Epidermal melanocyte (primary cell): ENCODE data around the gene PIAS3.

Experiments used
- DNase-seq: peaks from one replicate; pipeline ENCODE4 v3.0.0; 2011; ENCODE audit warnings: low spot score; ENCODE audit not compliant: insufficient read length

Gene PIAS3

DNA sequence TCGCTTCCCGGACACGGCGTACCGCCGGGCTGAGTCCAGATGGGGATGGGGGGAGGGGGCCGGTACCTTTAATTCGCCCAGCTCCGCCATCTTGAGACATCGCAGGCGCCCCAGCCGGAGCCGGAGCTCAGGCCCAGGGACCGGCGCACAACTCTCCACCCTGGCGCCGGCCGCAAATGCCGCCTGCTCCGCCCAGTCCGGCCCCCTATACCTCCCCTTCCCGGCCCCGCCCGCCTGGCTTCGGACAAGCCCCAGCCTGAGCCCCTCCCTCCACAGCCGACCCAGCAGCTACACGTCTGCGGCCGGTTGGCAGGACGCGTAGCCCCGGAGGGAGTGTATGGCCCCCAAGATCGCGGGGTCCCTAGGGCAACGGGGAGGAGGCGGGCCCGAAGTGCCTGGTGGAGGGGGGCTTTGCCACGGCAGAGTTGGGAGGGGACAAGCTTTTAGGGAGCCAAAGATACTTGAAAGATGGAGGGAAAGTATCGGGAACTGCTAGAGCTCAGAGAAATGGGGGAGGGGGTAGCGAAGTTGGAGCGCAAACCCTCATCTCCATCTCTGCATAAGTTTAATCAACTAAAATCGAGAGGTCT, at the start of gene PIAS3:
Gene PIAS3, minus strand, starts transcription at position 181 of the 590 bp plus-strand sequence. Its CDS starts 91 bp downstream, at position 90.
- DNase-seq, result peak; percentile 95

- no peak for DNase-seq
Observed at GRCh38 chr1:145908653-145909052, 49.8 kb upstream of the PIAS3 start.

GRCh38 chr1:145906954-145907753, 48.3 kb upstream of the PIAS3 start:
- DNase-seq, result no peak

GRCh38 chr1:145901312-145902021, 42.6 kb upstream of the PIAS3 start:
- DNase-seq, result no peak

GRCh38 chr1:145898756-145899155, 39.9 kb upstream of the PIAS3 start:
- DNase-seq, result no peak

GRCh38 chr1:145897969-145898368, 39.1 kb upstream of the PIAS3 start:
- DNase-seq, result no peak

- no peak for DNase-seq
Observed at GRCh38 chr1:145895471-145895870, 36.6 kb upstream of the PIAS3 start.

GRCh38 chr1:145893306-145894055, 34.6 kb upstream of the PIAS3 start:
- no peak for DNase-seq

- DNase-seq, result peak; percentile 25
Observed at GRCh38 chr1:145892486-145893087, 33.7 kb upstream of the PIAS3 start.

DNA sequence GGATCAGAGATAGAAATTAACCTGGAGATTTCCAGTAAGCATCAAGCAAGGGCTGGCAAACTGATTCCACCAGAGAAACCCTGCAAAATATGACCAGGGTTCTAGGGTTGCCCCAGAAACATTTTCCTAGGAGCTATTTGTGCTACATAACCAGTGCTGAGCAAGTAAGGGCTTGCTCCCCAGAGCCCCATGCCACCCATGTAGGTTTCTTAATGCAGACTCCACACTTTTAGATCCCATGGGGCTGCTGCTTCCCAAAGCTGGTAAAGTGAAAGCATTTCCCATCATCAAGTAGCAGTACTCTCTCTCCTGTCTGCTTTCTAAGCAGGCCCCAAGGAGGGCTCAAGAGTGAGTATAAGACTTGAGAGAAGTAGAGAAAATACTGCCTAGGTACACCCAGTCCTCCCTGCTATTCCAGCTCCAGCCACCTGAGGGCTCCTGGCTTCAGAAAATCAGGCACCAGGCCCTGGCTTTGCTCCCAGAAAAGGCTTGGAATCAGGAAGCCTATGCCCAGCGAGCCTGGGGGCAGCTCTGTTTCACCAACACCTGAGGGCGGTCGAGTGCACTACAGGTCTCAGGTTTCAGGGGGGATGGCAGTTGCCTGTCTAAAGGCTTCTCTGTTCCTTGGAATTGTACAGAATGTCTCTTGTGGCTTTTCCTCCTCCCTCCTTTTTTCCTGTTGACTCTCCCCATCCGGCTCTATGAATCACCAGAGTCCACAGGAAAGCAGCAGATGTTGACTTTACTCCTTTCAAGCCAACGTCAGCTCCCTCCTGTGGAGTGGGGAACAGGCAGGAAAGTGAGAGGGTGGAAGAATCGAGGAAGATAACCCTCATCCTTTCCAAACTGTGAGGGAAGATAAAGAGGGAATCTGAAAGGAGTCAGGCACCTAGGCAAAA, 33.0 kb upstream of the PIAS3 start:
- peak; percentile 94 for DNase-seq

- DNase-seq, result no peak
Observed at GRCh38 chr1:145891143-145891542, 32.3 kb upstream of the PIAS3 start.

- DNase-seq, result no peak
Observed at GRCh38 chr1:145889722-145890121, 30.8 kb upstream of the PIAS3 start.

GRCh38 chr1:145887631-145888030, 28.8 kb upstream of the PIAS3 start:
- DNase-seq, result no peak

DNA sequence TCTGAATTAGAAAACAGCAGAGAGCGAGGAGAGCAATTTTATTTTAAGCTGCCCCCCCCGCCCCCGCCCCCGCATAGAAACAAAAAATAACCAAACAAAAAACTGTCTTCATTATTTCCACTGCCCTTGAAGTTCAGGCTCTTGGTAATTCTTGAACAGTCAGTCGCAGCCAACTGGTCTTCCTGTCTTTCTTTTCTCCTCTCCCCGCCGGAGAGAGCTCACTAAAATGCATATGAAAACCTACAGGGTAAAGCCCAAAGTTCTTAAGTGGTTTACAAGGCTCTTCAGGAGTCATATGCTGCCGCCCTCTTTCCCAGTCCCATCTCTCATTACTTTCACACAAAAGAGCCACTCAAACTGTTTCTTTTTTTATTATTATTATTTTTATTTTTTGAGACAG, 27.9 kb upstream of the PIAS3 start:
- no peak for DNase-seq

DNA sequence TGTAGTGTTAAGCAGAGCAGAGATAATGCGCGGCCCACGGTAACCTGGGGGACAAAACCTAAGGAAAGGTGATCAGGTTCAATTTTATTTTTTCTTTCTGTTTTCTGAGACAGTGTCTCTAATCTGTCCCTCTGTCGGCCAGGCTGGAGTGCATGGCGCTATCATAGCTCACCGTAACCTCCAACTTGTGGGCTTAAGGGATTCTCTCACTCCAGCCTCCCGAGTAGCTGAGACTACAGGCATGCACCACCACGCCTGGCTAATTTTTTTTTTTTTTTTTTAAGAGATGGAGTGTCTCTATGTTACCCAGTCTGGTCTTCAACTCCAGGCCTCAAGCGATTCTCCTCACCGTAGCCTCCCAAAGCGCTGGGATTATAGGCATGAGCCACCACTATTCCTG, 27.5 kb upstream of the PIAS3 start:
- DNase-seq, result no peak

DNA sequence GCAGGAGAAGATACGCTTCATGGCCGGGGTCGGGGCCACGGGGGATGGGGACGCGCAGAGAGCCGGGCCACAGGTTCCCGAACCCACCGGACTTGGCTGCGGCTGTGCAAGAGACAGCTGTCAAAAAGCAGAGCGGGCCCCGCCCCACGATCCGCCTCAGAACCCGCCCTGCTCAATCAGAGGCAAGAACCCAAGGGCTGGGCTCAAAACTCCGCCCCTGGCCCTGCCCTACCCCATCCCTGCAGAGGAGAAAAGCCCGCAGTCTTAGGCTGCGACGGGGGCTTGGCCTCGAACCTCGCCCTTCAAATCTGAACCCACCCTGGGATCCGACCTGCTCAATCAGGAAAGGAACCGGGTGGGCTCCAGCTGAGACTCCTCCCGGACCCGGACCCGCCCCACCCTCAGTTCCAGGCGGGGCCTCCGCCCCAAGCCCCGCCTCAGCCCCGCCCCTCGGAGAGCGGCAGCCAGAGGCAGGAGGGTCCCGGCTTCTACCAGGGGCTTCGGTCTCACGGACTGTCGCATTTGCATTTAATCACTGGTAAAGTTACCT, 26.9 kb upstream of the PIAS3 start, which contains the start of gene ANKRD35:
Gene ANKRD35, minus strand, starts transcription at position 129 of the 550 bp plus-strand sequence. Its CDS starts 108 bp downstream, at position 21.
- peak; percentile 92 for DNase-seq

DNA sequence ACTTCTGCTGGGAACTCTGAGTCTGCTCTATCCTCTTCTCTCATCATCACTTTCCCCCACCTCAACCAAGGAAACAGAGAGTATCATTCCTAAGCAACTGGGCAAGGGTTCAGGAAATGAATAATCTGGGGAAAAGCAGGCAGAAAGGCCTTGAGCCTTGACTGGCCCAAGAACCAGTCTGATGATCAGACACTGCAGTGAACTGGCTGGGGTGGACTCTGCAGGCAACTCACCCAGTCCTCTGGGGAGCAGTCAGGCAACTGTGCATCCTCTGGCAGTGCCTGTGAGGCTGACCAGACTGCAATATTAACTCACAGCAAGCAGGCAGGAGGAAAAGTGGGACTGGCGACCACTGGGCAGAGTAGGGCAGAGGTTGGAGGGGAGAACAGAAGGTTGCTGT, 25.8 kb upstream of the PIAS3 start:
- no peak for DNase-seq

GRCh38 chr1:145879775-145880174, 20.9 kb upstream of the PIAS3 start:
- DNase-seq, result no peak

- no peak for DNase-seq
Observed at GRCh38 chr1:145878724-145879123, 19.8 kb upstream of the PIAS3 start.
